Chondrocyte (in vitro differentiated cells): ENCODE data around the gene LIPE. TPM values are rescaled to one million over a fixed set of nuclear protein-coding genes. Genes with fewer than 3 reads are reported as not detected.
A peak's percentile ranks its signal among the peaks of the same experiment; 100 is the strongest.

Experiments
- DNase-seq: peaks from one replicate; pipeline ENCODE4 v3.0.0; 2021; ENCODE audit warnings: mixed read lengths, low spot score
- H3K27ac Mint-ChIP-seq: one replicate; pipeline ENCODE4 v1.8.0; 2021; ENCODE audit warnings: mild to moderate bottlenecking, moderate library complexity, mixed read lengths; ENCODE audit not compliant: unreplicated experiment
- H3K27me3 Mint-ChIP-seq: 2 replicates; pipeline ENCODE4 v1.8.0; 2021; ENCODE audit warnings: low read depth, mixed read lengths
- H3K36me3 Mint-ChIP-seq: 2 replicates; pipeline ENCODE4 v1.8.0; 2021; ENCODE audit warnings: low read depth, mixed read lengths
- H3K4me1 Mint-ChIP-seq: 2 replicates; pipeline ENCODE4 v1.8.0; 2021; ENCODE audit warnings: low read depth, mild to moderate bottlenecking, mixed read lengths
- H3K4me3 Mint-ChIP-seq: one replicate; pipeline ENCODE4 v1.8.0; 2021; ENCODE audit warnings: mild to moderate bottlenecking, moderate library complexity, mixed read lengths; ENCODE audit not compliant: unreplicated experiment
- H3K9me3 Mint-ChIP-seq: 2 replicates; pipeline ENCODE4 v1.8.0; 2021; ENCODE audit warnings: low read depth, mixed read lengths
- CTCF ChIP-seq: fragments of 200-600 bp; sonication (generic); IDR thresholded peaks from 2 replicates; pipeline ENCODE4 v1.5.0; 2021; ENCODE audit warnings: antibody characterized with exemption, mild to moderate bottlenecking, moderate library complexity
- total RNA-seq: library from RNA; stranded (reverse); gene quantifications from 3 replicates; pipeline ENCODE4 v1.2.1, GENCODE V29; 2021

Gene LIPE
- total RNA-seq, 1 donor from 2014 or later: 3.9 TPM

GRCh38 chr19:42445948-42446347 is 18.8 kb upstream of the LIPE start:
- no peaks in the 10 kb centered on the region for H3K36me3 Mint-ChIP-seq
- no peak overlapping the region for H3K4me3 Mint-ChIP-seq

GRCh38 chr19:42443944-42444398 is 16.8 kb upstream of the LIPE start:
- no peak for DNase-seq
- H3K9me3 Mint-ChIP-seq: no peaks in the 10 kb centered on the region
- H3K4me1 Mint-ChIP-seq: peaks cover 4% of the 10 kb centered on the region
- TF ChIP-seq CTCF: no peak
- H3K27ac Mint-ChIP-seq: no peak overlapping the region
- H3K27me3 Mint-ChIP-seq: peaks cover 8% of the 10 kb centered on the region
- no peaks in the 10 kb centered on the region for H3K36me3 Mint-ChIP-seq
- no peak overlapping the region for H3K4me3 Mint-ChIP-seq

More at GRCh38 chr19:42445948-42446347, 18.8 kb upstream of the LIPE start:
- no peak for DNase-seq
- H3K4me1 Mint-ChIP-seq: no peaks in the 10 kb centered on the region
- H3K27ac Mint-ChIP-seq: no peak overlapping the region
- no peaks in the 10 kb centered on the region for H3K9me3 Mint-ChIP-seq
- peaks cover 8% of the 10 kb centered on the region for H3K27me3 Mint-ChIP-seq
- no peak for TF ChIP-seq CTCF

- TF ChIP-seq CTCF: no peak
- Mint-ChIP-seq H3K9me3 (no peaks in the 10 kb centered on the region), H3K4me1 (peaks cover 6% of the 10 kb centered on the region), H3K36me3 (no peaks in the 10 kb centered on the region), H3K4me3 (no peak within 1 kb of the TSS), H3K27me3 (peaks cover 8% of the 10 kb centered on the region), H3K27ac (no peak within 1 kb of the TSS)
- DNase-seq: no peak
Measured at GRCh38 chr19:42442833-42443232, 15.6 kb upstream of the LIPE start, which contains the start of gene CXCL17. Gene CXCL17, minus strand, starts transcription at chr19:42442946. Its CDS starts 114 bp downstream, at chr19:42442832.

- peaks cover 9% of the 10 kb centered on the region for H3K4me1 Mint-ChIP-seq
- TF ChIP-seq CTCF: no peak
- no peak overlapping the region for H3K27ac Mint-ChIP-seq
- no peaks in the 10 kb centered on the region for H3K36me3 Mint-ChIP-seq
- H3K27me3 Mint-ChIP-seq: peaks cover 8% of the 10 kb centered on the region
- no peak for DNase-seq
- H3K4me3 Mint-ChIP-seq: no peak overlapping the region
- H3K9me3 Mint-ChIP-seq: no peaks in the 10 kb centered on the region
Measured at GRCh38 chr19:42441049-42441445, 13.9 kb upstream of the LIPE start.

GRCh38 chr19:42440357-42441048 is 13.3 kb upstream of the LIPE start:
- TF ChIP-seq CTCF: peak; percentile 88
- no peak for DNase-seq
- H3K4me1 Mint-ChIP-seq: peaks cover 12% of the 10 kb centered on the region
- no peak overlapping the region for H3K4me3 Mint-ChIP-seq
- peaks cover 8% of the 10 kb centered on the region for H3K27me3 Mint-ChIP-seq
- no peak overlapping the region for H3K27ac Mint-ChIP-seq
- H3K9me3 Mint-ChIP-seq: no peaks in the 10 kb centered on the region
- no peaks in the 10 kb centered on the region for H3K36me3 Mint-ChIP-seq
